ENCODE results near the gene CAPZB. TPM values are rescaled to one million over a fixed set of nuclear protein-coding genes. Genes with fewer than 3 reads are reported as not detected.

CAPZB gene
- total RNA-seq, 2 donors from 2014 or later = 404 to 419 TPM

DNA sequence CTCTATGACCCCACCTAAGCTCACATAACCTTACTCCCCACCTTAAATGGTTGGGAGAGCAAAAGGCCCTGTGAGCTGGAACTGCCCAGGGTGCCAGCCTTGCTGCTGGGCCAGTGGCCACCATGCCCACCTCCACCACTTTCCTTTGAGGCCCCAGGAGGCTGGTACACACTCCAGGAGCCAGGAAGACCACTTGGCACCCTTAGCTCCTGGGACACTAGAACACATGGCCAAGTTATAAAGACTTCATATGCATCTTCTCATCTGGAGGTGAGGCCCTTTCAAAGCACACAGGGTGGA lies 21.9 kb downstream of the CAPZB start:
- Mint-ChIP-seq H3K9me3 (peaks cover 0 to 4% of the 10 kb centered on the region in 2 donors), H3K27ac (peak overlapping the region; percentile 74 to 80), H3K36me3 (peaks cover 0 to 37% of the 10 kb centered on the region in 2 donors)
- DNase-seq (ENCODE audit: low spot score in 2 of 2) (no peak), ATAC-seq (peak in 1 of 2 donors; percentile 6)

DNA sequence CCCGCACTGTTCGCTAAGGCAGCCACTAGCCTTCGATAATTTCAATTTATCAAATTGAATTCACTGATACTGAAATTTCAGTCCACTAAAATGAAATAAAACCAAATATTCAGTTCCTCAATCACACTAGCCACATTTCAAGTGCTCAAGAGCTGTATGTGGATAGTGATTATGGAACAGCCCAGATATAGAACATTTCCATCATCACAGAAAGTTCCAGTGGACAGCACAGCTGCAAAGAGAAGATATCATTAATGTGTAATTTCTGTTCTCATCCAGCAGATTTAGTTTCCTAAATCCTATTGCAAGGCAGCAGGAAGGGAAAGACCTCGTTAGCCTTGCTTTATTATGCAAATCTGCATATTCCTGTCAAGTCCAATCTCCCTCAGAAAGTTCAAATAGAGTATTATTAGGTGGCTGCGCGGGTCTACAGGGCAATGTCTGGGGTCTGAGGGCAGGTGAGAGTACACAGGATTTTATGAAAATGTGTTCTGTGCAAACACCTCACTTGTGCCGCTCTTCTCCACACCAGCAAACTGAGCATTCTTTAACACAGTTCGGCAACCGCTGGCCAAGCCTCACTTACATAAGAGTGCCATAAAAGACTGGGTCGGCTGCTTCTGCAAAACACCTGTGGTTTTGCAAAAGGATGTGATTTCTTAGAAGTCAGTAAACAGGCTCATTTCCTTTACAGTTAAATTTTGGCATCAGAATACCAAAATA lies 22.4 kb downstream of the CAPZB start:
- ATAC-seq (peak in 1 of 2 donors; percentile 43), DNase-seq (ENCODE audit: low spot score in 2 of 2) (no peak)
- H3K36me3 Mint-ChIP-seq = peaks cover 0 to 39% of the 10 kb centered on the region in 2 donors
- peak overlapping the region; percentile 74 to 80 for H3K27ac Mint-ChIP-seq
- peaks cover 0 to 4% of the 10 kb centered on the region in 2 donors for H3K9me3 Mint-ChIP-seq

DNA sequence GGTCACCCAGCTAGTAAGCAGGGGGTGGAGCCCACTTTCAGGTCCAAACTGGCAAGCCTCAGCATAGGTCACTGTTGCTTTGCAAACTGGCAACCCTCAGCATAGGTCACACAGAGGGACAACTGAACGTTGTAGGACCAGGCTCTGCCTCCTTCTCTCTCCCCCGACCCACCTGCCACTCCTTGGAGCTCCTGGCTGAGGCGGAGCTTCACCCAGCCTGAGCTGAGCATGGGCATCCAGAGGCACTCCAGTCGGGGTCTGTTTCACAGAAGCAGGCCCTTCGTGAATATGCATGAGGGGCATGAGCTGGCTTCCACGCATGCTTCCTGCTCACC lies 24.2 kb downstream of the CAPZB start:
- ATAC-seq (peak in 1 of 2 donors; percentile 13), DNase-seq (ENCODE audit: low spot score in 2 of 2) (no peak)
- Mint-ChIP-seq H3K36me3 (peaks cover 0 to 40% of the 10 kb centered on the region in 2 donors), H3K9me3 (peaks cover 0 to 4% of the 10 kb centered on the region in 2 donors), H3K27ac (no peak overlapping the region)

DNA sequence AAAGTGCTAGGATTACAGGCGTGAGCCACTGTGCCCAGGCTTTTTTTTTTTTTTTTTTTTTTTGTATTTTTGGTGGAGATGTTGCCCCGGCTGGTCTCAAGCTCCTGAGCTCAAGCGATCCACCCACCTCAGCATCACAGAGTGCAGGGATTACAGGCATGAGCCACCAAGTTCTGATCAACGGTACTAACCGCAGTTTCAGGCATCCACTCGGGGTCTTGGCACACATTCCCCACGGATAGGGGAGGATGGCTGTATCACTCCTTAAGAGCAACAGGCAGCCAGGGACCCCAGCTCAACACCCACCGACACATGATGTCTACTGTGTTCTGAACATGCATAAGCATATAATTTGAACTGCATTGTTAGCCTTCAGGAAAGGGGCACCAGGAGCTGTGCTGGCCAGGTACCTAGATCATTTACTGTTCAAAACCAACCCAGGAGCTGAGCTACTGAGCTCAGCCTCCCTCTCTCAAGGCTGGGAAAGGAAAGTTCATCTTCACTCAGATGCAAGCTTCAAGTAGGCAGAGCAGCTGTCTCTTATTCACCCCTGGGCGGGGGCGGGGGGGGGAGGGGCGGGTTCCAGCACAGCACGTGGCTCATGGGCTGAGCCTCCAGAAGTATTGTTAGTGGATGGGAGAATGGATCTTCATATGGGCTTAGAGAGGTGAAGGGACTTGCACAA lies 24.7 kb downstream of the CAPZB start:
- DNase-seq (ENCODE audit: low spot score in 2 of 2) (no peak), ATAC-seq (peak; percentile 4 to 13)
- peaks cover 0 to 44% of the 10 kb centered on the region in 2 donors for H3K36me3 Mint-ChIP-seq
- peaks cover 0 to 4% of the 10 kb centered on the region in 2 donors for H3K9me3 Mint-ChIP-seq
- H3K27ac Mint-ChIP-seq = peak overlapping the region; percentile 83 to 89

DNA sequence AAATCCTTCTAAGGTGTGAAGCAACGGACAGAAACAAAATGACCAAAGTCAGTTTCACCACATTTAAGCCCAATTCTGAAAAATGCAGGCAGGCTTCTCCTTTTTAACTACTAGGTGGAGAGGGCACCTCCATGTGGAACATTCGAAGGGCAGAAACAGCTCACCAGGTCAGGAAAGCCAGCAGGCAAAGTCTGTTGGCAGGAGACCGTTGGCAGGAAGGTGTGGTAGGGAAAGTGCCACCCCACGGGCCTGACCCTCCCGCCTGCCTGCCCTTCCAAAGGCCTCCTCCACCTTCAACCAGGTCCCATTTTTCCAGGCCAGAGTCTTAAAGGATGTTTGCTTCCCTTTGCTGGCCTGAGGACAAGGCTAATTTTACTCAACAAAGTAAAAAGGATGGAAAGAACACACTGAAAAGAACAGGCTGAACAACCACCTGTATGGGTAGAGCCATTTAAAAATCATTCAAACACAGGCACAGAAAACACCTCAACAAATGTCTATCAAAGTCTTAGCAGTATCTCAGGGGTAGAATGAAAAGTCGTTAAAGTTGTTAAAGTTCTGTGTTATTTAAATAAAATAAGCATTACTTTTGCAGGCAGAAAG lies 26.4 kb downstream of the CAPZB start:
- Mint-ChIP-seq H3K36me3 (peaks cover 0 to 30% of the 10 kb centered on the region in 2 donors), H3K9me3 (no peaks in the 10 kb centered on the region), H3K27ac (peak overlapping the region; percentile 83 to 89)
- no peak for ATAC-seq
- DNase-seq (ENCODE audit: low spot score in 2 of 2) = no peak

DNA sequence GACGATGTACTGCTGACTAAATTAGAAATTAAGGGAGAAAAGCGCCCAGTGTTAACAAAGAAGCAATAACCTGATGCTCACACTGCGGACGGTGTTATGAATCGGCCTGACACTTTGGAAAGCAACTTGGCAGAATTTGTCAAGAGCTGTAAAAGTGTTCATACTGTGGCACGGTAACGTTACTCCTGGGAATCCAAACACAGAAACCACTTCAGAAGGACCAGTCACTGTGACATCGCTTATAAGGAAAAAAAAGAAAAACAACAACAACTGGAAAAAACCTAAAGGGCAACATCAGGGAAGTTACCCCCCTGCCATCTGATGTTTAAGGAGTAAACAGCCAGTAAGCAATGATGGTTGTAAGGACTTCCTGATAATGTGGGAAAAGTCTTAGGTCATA lies 27.7 kb downstream of the CAPZB start:
- Mint-ChIP-seq H3K9me3 (no peaks in the 10 kb centered on the region), H3K36me3 (peaks cover 0 to 18% of the 10 kb centered on the region in 2 donors), H3K27ac (no peak overlapping the region)
- ATAC-seq = no peak
- no peak for DNase-seq (ENCODE audit: low spot score in 2 of 2)

DNA sequence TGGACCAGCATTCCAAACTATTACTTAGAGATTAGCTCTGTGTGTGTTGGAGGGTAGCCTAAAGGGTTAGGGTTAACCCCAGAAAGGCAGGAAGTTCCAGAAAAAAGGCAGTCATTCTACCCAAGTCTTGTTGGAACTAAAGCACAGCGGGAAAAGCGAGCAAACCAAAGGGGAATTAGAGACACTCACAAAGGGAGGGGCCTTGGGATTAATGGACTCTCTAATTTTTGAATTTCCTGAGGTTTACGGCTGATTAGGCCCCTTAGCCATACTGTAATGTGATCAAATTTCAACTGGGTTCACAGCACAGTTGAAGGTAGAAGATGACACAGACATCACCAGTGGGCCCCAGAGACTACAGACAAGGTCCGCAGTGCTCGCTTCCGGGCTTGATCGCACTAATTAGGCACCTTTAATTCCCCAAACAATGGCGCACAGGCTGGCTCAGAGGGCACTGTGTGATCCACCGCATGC lies 28.3 kb downstream of the CAPZB start:
- no peak for DNase-seq (ENCODE audit: low spot score in 2 of 2)
- H3K36me3 Mint-ChIP-seq = peaks cover 0 to 18% of the 10 kb centered on the region in 2 donors
- no peak for ATAC-seq
- no peak overlapping the region for H3K27ac Mint-ChIP-seq
- H3K9me3 Mint-ChIP-seq = no peaks in the 10 kb centered on the region

DNA sequence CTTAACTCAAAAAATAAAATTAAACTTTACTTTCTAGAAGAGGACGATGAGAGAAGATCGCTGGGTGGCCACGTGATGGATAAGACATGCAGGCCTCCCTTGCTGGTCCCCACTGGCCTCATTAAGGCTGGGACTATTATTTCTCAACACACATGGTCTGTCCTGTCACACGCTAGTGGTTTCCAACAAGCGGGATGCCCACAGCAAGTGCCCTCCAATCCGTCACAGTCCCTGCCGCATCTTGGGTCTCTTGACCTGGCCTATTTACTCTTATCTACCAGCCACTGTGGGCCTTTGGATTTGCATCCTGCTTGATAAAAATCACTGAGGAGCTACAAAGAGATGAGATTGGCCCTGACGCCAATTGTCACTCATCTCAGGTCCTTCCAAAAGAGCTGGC lies 30.0 kb downstream of the CAPZB start:
- no peak for ATAC-seq
- H3K27ac Mint-ChIP-seq = peak overlapping the region; percentile 8 to 76
- peaks cover 0 to 18% of the 10 kb centered on the region in 2 donors for H3K36me3 Mint-ChIP-seq
- H3K9me3 Mint-ChIP-seq = no peaks in the 10 kb centered on the region
- DNase-seq (ENCODE audit: low spot score in 2 of 2) = no peak

DNA sequence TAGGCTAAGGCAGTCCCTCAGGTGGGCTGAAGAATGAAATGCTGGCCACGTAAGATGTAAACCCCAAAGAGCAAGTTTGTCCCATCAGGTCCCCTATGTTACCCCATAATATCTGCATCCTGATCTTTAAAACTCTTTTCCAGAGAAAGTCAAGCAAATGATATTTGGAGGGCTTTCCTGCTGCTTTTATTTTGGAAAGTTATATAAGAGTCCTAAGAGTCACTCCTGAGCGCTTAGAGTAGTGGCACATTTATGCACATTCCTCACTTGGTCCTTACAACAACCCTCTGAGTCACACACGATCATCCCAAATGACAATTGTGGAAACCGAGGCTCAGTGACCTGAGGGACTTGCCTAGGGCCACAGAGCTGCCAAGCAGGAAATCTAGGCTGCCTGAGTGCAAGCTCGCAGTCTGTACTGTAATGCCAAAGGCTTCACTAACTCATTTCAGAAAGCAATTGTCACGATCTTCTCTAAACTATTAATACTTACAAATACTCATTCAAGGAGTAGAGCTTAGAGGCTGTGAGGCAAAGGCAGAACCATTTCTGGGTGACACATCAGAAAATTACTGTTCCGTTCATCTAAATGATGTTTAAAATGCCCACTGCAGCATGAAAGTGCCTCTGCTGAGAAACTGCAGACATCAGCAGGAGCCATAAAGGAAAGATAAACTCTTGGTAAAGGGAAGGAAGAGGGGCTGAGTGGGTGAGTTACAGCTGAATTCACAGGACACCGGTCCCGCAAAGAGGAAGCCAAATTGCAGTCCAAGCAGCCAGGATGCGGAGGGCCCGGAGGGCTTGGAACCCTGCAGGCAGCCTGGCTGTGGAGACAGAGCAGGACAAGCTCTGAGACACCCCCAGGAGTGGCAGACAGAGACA lies 30.8 kb downstream of the CAPZB start:
- no peaks in the 10 kb centered on the region for H3K9me3 Mint-ChIP-seq
- ATAC-seq = peak; percentile 56 to 80
- peak overlapping the region; percentile 76 to 85 for H3K27ac Mint-ChIP-seq
- peaks cover 1 to 18% of the 10 kb centered on the region in 2 donors for H3K36me3 Mint-ChIP-seq
- DNase-seq (ENCODE audit: low spot score in 2 of 2) = no peak

DNA sequence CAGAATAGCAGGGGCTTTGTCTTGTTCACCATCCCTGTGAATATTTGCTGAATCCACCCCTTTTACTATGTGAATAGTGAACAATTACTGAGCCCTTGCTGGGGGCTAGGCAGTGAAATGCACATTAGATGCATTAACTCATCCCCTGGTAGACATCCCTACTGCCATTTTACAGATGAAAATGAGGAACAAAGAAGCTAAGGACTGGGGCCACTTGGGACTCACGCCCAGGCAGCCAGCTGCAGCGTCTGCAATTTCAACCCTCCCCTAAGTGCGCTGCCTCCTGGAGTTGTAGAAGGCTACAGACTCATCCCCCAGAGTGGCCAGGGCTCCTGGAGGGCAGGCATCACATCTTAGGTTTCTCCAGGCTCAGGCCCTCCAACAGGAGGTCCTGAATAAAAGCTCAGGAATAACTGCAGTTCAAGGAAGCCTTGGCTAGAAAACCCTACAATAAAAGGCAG lies 31.6 kb downstream of the CAPZB start:
- peak overlapping the region; percentile 44 to 56 for H3K27ac Mint-ChIP-seq
- ATAC-seq (no peak), DNase-seq (ENCODE audit: low spot score in 2 of 2) (no peak)
- peaks cover 8 to 12% of the 10 kb centered on the region in 2 donors for H3K36me3 Mint-ChIP-seq
- no peaks in the 10 kb centered on the region for H3K9me3 Mint-ChIP-seq

DNA sequence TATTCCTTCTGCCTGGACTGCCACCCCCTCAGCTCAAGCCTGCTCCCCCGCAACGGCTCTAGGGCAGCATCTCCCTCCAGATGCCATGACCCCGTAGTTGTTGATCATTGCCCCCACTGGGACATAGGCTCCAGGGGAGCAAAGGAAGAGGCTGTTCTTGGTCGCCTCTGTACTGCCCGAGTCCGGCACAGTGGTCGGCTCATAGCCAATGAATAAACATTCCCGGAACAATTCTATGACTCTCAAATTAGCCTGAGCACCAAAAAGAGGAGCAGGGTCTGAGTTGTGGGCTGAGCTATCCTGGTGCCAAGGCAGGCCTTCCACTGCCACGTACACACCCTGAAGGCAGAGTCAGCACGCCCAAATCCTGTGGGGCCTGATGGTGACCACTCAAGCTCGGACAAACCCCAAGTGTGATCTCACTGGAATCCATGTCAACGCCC lies 33.1 kb downstream of the CAPZB start:
- H3K9me3 Mint-ChIP-seq = no peaks in the 10 kb centered on the region

DNA sequence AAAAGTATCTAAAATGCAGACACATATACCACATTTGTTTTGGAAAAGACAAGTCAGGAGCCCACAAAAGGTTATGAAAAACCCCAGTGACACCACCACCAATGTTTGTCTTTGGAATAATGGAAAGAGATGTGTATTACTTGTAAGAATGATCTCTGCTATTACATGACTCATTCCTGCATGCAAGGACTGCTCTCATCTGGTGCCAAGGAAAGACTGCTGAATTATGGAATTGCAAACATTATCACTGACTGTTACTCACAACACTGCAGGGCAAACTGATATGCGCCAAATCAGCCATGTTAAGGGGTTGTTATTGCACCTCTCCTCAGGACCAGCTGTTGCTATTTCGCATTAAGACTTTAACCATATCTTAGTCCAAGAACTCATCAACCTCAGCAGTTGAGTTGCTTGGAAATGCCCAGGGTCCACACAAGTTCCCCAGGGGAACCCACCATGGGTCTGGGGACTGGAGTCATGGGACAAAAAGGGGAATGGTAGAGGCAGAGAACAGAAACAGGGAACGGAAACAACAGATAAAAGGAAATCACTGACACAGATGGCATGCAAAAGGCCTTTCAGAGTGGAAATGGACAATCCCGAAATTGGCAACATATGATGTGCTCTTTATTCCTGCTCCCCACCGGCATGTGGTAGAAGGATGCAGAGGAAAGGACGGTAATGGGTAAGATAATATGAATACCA lies 34.4 kb downstream of the CAPZB start:
- H3K9me3 Mint-ChIP-seq = no peaks in the 10 kb centered on the region
- ATAC-seq (peak; percentile 36 to 45), DNase-seq (ENCODE audit: low spot score in 2 of 2) (no peak)
- peaks cover 8 to 18% of the 10 kb centered on the region in 2 donors for H3K36me3 Mint-ChIP-seq
- H3K27ac Mint-ChIP-seq = peak overlapping the region in 1 of 2 donors; percentile 52

More for the DNA sequence above, 33.1 kb downstream of the CAPZB start:
- no peak for DNase-seq (ENCODE audit: low spot score in 2 of 2)
- Mint-ChIP-seq H3K36me3 (peaks cover 8 to 21% of the 10 kb centered on the region in 2 donors), H3K27ac (no peak overlapping the region)
- no peak for ATAC-seq

DNA sequence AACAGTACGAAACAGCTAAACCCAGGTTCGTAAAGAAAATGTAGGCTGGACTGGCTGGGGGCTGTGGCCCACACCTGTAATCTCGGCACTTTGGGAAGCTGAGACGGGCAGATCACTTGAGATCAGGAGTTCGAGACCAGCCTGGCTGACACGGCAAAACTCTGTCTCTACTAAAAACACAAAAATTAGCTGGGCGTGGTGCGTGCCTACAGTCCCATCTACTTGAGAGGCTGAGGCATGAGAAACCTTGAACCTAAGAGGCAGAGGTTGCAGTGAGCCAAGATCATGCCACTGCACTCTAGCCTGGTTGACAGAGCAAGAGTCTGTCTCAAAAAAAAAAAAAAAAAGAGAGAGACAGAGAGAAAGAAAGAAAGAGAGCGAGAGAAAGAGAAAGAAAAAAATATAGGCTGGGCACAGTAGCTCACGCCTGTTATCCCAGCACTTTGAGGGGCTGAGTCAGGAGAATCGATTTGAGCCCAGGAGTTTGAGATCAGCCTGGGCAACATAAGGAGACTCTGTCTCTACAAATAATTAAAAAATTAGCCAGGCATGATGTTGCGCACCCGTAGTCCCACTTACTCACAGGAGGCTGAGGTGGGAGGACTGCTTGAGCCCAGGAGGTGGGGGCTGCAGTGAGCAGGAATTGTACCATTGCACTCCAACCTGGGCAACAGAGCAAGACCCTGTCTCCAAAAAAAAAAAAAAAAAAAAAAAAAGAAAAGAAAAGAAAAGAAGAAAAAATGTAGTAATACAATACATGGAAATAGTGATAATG lies 35.7 kb downstream of the CAPZB start:
- H3K9me3 Mint-ChIP-seq = no peaks in the 10 kb centered on the region
- ATAC-seq = no peak
- H3K36me3 Mint-ChIP-seq = peaks cover 8 to 22% of the 10 kb centered on the region in 2 donors
- peak overlapping the region; percentile 59 to 89 for H3K27ac Mint-ChIP-seq
- DNase-seq (ENCODE audit: low spot score in 2 of 2) = no peak

DNA sequence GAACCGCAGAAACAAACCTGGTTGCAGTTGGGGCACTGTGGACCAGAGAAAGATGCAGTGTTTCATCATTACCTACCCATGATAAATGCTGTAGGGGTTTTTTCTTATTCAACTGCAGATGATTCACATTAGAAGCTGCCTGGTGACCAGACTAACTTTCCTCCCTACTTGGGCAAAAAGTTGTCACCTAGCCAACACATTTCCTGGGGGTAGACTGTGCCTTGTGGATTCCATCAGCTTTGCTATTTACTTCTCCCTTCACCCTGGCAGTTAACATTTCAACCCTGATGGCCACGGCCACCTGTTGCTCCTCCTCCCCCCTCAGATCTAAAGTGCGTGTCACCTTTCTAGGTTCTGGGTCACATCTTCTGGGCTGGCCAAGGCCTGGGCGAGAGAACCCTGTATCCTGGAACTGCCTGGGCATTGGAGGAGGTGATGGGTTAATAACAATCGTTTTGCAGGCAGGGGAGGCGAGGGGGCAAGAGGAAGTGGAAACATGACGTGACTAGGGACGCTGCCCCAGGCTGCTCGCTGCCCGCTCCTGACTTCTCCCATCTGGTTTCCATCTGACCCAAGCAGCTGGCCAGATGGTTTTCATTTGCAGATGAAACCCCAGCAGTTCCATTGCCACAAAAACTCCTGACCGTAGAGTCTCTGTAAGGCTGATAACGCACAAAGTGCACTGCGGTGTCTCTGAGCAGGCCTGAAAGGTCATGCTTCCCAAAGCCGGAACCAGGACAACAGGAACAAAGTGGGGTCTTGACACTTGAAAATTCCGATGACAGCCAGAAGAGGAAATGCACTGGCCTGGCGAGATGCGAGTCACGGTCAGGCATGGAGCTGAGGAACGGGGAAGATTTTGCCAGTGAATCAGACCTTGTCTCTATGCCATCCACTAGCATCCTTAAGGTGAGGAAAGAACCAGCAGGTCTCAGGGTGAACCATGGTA lies 36.6 kb downstream of the CAPZB start:
- H3K27ac Mint-ChIP-seq = peak overlapping the region; percentile 73 to 89
- peak in 1 of 2 donors; percentile 59 for DNase-seq (ENCODE audit: low spot score in 2 of 2)
- no peaks in the 10 kb centered on the region for H3K9me3 Mint-ChIP-seq
- peaks cover 8 to 22% of the 10 kb centered on the region in 2 donors for H3K36me3 Mint-ChIP-seq
- ATAC-seq = peak; percentile 84 to 85
